ENCODE measurements around the gene ADGRE2.
"Not testable (repeated sequence)": the region's sequence is repeated elsewhere in the genome, so short reads cannot be mapped to it uniquely, and the experiment has no call there.

Gene ADGRE2

DNA sequence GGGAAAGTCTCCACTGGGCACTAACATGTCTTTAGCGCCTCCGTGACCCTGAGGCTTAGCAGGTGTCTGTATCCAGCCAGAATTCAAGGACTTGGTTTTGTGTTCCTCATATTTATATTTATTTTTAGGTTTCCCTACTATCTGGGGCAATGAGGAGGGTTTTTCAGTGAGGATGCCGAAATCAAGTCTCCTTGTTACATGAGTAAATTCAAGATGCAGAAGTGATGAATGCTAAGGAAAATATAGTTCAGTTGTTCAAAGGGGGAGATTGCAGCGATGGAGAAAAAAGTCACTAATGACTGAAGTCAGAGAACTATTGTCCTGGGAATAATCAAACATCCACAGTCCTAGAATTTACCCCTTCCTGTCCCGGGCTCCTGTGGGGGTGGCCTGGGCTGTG is 791 bp upstream of the ADGRE2 start:
- DNase-seq (ENCODE audit: low spot score), result no peak

DNA sequence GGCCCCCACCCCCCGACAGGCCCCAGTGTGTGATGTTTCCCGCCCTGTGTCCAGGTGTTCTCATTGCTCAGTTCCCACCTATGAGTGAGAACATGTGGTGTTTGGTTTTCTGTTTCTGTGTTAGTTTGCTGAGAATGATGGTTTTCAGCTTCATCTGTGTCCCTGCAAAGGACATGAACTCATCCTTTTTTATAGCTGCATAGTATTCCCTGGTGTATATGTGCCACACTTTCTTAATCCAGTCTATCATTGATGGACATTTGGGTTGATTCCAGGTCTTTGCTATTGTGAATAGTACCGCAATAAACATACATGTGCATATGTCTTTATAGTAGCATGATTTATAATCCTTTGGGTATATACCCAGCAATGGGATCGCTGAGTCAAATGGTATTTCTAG is 715 bp downstream of the ADGRE2 start:
- DNase-seq (ENCODE audit: low spot score), result not testable (repeated sequence)

DNA sequence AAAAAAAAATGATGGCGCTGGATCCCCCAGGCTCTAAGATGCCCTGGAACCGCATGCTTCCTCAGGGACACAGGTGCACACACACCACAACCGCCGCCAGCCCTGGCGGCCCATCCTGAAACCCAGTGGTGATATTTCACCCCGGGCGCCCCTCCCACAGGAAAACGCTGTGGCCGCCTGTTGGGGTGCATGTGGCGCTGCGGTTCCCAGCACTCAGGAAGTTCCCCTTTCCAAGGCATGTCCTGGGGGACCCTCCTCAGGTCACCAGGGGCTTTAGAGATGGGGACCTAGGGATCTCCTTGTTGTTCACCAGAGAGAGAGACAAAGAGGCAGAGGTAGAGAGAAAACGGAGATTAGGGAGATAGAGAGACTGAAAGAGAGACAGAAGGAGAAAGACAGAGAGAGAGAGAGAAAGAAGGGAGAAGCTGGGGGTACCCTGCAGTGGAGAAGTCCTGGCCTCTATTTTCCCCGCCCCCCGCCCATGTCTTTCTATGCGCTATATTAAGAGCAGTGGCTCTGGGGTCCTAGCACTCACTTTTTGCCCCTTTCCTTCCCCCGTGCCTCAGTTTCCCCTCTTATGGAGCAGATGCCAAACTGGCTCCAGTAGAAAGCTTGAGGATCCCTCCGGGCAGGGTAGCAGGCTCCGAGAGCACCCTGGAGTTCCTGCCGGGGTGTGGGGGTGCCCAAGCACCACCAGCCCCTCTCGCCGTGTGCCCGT is 2.3 kb downstream of the ADGRE2 start:
- no peak for DNase-seq (ENCODE audit: low spot score)

DNA sequence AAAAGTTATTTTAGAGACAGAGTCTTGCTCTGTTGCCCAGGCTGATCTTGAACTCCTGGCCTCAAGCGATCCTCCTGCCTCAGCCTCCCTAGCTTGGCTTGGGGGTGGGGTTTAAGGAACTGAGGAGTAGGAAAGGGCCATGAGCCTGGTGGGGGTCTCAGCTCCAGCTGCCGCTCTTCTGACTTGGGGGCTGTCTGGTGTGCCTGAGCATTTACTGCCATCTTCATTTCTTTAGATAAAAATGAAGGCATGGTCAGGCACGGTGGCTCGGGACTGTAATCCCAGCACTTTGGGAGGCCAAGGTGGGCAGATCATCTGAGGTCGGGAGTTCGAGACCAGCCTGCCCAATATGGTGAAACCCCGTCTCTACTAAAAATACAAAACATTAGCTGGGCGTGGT is 3.0 kb downstream of the ADGRE2 start:
- DNase-seq (ENCODE audit: low spot score), result not testable (repeated sequence)

DNA sequence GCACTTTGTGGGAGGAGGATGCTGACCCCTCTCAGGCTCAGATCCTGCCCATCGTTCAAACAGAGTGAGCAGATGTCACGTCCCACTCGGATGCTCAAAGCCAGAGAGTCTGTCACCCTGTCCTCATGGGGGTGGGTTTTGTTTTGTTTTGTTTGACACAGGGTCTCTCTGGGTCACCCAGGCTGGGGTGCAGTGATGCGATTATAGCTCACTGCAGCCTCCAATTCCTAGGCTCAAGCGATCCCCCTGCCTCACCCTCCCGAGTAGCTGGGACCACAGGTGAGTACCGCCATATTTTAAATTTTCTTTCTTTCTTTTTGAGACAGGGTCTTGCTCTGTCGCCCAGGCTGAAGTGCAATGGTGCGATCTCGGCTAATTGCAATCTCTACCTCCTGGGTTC is 4.0 kb downstream of the ADGRE2 start:
- no peak for DNase-seq (ENCODE audit: low spot score)

DNA sequence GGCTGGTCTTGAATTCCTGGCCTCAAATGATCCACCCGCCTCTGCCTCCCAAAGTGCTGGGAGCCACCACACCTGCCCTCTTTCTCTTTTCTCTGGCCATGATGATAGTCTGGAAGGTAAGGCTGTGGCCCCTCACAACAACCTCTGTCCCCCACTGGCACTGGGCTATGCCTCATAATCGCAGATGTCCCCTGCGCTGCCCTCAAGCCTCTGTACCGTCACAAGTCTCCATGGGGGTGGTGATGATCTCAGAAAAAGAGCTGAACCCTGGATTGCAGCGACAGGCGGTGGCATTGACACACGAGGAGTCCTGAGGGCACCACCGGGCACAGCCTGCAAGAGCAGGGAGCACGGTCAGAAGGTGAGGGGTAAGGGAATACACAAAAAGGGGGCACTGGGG is 4.6 kb downstream of the ADGRE2 start:
- not testable (repeated sequence) for DNase-seq (ENCODE audit: low spot score)

DNA sequence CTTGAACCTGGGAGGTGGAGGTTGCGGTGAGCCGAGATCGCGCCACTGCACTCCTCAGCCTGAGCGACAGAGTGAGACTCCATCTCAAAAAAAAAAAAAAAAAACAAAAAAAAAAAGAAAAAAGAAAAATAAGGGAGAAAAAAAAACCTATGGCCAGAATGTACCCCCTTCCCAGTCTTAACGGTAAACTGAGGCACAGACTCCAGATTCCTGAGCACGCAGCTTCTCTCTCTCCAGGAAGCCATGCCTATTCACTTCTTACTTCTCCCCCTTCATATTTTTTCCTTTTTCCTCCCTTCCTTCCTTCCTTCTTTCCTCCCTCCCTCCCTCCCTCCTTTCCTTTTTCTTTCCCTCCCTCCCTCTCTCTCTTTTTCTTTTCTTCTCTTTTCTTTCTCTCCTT is 5.4 kb downstream of the ADGRE2 start:
- DNase-seq (ENCODE audit: low spot score), result no peak

DNA sequence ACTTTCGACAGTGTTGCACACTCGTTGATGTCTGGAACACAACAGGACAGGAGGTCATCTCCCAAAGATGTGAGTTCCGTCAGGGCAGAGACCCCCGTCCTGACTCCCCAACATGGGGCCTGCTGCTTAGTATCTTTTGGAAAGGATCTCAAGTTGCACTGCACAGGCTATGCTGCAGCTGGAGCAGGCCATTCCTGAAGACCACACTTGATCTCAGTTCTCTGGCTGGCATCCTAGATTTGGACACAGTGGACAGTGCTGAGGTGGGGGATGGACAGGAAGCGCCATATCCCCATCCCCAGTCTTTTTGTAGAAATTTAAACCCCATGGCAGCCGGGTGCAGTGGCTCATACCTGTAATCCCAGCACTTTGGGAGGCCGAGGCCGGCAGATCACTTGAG is 5.9 kb downstream of the ADGRE2 start:
- no peak for DNase-seq (ENCODE audit: low spot score)

DNA sequence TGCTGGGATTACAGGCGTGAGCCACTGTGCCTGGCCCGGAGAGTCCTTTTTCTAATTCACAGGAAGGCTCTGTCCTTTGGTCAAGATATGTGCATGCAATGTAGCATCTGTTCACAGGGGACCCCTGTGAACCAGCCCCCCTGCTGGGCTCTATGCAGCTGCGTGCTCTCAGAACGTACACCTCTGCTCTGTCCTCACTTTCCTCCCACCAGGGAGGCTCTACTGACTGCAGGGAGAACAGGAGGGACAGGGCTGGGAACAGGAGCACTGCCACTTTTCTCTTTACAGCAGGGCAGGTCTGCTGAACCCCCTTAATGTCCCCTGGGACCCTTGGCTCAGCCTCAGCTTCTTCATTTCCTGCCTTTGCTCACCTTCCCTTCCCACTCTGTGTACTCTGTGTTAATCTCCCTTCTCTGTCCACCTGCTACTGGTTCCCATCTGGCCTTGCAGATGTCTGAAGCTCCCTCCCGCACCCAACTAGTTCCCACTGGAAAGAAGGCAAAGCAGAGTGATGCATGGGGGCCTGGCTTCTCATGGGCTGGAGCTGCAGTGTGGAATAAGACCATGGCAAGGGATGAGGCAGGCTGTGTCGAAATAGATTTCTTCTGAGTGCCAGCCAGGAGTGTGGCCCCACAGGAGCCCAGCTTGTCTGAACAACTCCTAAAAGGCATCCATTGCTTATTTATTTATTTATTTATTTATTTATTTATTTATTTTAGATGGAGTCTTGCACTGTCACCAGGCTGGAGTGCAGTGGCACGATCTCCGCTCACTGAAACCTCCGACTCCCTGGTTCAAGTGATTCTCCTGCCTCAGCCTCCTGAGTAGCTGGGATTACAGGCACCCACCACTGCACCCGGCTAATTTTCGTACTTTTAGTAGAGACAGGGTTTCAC is 7.2 kb downstream of the ADGRE2 start:
- DNase-seq (ENCODE audit: low spot score), result no peak

DNA sequence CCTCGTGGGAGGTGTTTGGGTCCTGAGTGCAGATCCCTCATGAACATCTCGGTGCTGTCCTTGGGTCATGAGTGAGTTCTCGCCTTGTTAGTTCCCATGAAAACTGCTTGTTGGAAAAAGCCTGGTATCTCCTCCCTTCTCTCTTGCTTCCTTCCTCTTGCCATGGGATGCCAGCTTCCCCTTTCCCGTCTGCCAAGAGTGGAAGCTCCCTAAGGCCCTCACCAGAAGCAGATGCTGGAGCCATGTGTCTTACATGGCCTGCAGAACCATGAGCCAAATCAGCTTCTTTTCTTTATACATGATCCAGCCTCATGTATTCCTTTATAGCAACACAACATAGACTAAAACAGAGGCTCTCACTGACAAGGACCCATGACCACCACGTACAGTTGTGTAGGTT is 8.2 kb downstream of the ADGRE2 start:
- no peak for DNase-seq (ENCODE audit: low spot score)

DNA sequence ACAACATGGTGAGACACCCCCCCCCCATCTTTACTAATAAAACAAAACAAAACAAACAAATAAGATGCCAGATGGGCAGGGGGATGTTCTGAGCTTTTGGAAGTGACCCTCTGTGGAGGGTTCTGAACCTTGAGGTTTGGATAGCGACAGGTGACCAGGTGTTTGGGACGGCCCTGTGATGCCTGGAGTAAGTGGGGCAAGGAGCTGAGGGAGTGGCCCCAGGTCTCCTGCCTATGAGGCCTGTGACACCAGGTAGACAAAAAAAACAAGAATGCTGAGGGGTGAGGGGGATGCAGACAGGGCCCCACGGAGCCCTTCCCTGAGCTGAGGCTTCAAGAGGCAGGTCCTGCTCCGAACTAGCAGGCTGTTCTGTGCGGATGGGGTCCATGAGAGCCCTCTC is 9.2 kb downstream of the ADGRE2 start:
- no peak for DNase-seq (ENCODE audit: low spot score)

DNA sequence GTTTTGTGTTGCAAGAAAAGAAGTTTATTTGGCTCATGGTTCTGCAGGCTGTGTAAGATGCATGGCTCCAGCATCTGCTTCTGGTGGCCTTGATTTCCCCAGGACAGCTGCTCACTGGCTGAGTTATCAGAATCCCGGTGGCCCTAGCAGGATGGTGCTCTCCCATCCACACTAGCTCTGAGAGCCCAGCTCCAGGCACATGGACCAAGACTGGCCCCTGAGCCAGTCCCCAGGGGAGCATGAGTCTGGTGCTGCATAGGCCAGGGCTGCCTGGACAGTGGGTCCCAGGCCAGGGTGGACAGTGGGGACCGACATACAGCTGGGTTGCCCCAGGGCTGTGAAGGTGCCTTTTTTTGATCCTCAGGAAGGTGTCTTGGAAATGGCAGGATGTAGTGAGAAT is 10.4 kb downstream of the ADGRE2 start:
- DNase-seq (ENCODE audit: low spot score), result no peak

DNA sequence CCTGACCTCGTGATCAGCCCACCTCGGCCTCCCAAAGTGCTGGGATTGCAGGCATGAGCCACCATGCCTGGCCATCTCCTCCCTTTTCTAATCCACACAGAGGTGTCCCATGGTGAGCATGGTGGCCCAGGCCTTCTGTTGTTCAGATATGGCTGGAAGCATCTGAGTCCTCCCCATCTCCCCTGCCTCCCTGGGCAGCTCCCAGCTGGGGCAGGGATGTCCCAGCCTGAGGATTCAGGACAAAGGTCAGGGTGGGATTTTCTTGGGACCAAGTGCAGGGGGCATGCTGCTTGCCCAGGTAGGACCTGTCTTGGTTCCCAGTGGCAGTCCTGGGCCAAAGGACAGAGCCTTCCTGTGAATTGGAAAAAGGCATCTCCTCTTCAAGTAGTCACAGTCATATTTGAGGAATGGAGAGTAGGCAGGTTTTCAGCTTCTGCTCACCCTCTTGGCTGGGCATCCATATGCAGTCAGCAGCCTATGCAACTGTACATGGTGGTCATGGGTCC is 10.8 kb downstream of the ADGRE2 start:
- DNase-seq (ENCODE audit: low spot score), result no peak

DNA sequence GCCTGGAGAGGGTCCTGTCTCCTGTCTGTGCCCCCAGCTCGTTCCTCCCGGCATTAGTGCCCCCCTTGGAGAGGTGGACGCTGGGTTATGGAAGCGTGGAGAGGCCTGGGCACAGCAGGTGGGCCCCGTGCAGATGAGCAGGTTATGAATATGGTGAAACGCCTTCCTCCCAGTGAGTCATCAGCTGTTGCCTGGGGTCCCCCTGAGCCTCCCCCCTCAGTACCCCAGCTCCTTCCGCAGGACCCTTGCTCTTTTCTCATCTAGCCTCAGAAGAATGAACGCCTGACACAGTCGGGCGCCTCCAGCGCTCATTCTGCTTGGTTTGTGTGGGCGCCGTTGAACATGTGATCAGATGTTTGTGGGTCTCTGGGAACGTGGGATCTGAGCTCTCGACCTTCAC is 12.5 kb downstream of the ADGRE2 start:
- not testable (repeated sequence) for DNase-seq (ENCODE audit: low spot score)

DNA sequence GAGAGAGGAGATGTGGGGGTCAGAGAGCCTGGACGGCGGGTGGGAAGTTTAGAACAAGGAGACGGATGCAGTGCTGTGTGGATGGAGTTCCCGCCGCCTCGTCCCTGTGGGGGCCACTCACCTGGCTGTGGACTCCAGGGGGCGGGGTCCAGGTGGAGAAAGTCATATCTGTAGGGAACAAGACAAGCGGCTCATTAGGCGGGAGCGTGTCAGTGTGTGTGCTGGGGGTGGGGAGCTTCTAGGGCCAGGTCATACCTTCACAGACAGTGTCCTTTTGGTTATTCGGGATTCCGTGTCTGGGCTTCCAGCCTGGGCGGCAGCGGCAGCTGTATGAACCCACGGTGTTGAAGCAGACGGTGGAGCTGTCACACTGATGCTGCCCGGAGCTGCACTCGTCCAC is 13.0 kb downstream of the ADGRE2 start:
- not testable (repeated sequence) for DNase-seq (ENCODE audit: low spot score)

DNA sequence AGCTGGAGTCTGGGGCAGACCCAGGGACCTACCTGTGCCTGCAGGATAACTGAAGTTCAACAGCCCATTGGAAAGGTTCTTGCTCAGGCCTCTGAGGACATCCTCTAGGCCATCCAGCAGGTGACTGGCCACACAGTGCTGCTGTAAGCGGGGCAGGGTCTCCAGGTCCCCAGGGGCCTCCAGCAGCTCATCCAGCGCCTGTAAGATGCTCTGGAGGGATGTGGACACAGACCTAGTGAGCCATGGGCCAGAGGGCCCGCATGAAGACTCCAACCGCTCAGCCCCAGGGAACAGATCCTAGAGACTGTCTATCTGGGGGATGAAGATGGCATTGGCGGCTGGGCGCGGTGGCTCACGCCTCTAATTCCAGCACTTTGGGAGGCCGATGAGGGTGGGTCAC is 14.0 kb downstream of the ADGRE2 start:
- no peak for DNase-seq (ENCODE audit: low spot score)

DNA sequence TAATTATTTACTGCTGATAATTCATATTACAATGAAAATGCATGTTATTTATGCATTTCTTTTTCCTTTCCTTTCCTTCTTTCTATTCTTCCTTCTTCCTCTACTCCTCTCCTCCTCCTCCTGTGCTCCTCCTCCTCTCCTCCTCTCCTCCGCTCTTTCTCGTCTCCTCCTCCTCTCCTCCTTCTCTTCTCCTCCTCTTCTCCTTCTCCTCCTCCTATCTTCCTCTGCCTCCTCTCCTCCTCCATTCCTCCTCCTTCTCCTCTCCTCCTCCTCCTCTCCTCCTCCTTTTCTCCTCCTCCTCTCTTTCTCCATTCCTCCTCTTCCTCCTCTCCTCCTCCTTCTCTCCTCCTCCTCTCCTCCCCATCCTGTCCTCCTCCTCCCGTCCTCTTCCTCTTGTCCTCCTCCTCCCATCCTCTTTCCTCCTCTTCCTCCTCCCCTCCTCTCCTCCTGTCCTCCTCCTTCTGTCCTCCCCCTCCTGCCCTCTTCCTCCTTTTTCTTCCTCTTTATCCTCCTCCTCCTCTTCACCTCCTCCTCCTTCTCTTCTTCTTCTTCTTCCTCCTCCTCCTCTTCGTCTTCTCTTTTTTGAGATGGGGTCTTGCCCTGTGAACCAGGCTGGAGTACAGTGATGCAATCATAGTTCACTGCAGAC is 14.7 kb downstream of the ADGRE2 start:
- no peak for DNase-seq (ENCODE audit: low spot score)

DNA sequence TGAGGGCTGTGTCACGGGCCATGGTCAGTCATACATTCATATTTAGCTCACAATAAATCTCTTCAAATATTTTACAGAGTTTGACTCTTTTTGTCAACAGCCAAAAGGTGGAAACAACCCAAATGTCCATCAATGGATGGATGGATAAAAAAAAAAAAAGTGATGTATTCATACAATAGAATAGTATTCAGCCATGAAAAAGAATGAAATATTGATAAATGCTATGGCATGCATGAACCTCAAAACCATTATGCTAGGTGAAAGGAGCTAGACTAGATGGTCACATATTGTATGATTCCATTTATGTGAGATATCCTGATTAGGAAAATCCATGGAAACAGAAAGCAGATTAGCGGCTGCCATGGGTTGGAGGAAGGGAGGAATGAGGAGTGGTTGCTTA is 16.2 kb downstream of the ADGRE2 start:
- no peak for DNase-seq (ENCODE audit: low spot score)

DNA sequence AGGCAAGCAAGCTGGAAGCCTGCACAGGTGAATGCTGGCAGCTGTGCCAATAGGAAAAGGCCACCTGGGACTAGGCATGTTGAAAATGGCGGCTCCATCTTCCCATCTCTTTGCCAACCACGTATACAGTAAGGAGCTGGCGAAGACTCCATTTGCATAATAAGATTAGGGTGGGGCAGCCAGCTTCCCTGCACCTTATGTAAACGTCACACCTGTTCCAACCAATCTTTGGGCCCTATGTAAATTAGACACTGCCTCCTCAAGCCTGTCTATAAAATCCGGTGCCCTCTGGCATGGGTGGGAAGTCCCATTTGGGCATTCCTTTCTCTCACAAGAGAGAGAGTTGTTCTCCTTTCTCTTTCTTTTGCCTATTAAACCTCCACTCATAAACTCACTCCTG is 16.8 kb downstream of the ADGRE2 start:
- no peak for DNase-seq (ENCODE audit: low spot score)

DNA sequence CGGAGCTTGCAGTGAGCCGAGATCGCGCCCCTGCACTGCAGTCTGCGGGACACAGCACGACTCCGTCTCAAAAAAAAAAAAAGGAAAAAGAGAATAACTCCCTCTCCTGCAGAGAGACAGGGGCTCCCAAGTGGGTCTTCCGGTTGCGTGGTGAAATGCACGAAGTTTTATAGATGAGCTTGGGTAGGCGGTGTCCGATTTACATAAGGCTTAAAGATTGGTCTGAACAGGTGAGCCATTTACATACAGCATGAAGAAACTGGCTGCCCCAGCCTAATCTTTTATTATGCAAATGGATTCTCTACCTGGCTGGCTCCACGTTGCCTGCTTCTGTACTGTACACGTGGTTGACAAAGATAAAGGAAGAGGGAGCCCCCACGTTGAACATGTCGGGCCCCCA is 19.5 kb downstream of the ADGRE2 start:
- DNase-seq (ENCODE audit: low spot score), result no peak

DNA sequence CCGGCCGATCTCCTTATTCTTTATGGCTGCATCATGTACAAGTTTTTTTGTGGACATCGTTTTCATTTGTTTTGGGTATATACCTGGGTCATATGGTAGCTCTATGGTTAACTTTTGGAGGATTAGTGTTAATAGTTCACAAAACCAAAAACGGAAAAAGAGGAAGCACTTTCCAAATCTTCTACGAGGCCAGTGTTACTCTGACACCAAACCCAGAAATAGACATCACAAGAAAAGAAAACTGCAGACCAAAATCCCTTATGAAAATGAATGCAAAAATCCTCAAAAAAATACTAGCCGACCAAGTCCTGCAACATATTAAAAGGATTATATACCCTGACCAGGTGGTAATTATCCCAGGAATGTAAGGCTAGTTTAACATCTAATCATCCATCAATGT is 29.8 kb downstream of the ADGRE2 start:
- DNase-seq (ENCODE audit: low spot score), result no peak

DNA sequence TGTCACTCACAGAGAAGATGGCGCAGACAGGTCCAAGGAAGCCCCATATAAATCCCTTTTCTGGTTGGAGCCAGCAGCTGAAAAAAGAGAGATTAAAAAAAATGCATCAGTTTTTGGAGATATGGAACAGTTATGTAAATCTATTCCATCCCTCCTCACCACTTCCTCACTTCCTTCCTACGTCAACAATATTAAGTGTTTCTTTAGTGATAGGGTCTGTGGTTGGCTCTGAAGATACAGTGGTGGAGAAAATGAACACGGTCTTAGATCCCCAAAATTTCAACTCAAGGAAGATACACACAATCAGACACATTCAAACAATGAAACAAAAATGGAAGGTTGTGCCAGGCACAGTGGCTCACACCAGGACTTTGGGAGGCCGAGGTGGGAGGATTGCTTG is 31.5 kb downstream of the ADGRE2 start:
- DNase-seq (ENCODE audit: low spot score), result no peak

DNA sequence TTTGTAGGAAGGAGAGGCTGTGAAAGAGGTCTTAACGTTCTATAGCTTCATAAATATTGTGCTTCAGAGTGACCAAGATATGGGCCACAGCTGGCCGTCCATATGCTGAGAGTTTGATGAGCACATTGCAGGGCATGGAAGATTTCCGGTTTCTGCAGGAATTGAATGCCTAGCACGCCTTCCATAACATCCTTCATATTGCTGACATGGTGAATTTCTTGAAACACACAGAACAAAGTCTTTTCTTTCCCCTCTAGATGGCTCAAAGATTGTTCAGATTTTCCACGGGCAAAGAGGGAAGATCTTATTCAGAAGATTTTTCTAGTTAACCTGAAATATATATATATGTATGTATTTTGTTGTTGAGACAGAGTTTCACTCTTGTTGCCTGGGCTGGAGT is 42.4 kb downstream of the ADGRE2 start:
- DNase-seq (ENCODE audit: low spot score), result no peak

Measured in kidney tubule cell (primary cell).